HepG2 (cell line): ENCODE measurements around the gene RABGGTA. TPM values are rescaled to one million over a fixed set of nuclear protein-coding genes. Genes with fewer than 3 reads are reported as not detected.

ENCODE experiments used
- ATAC-seq: fragments of 200-7000 bp; cut with Tn5 transposase; 3 replicates; pipeline ENCODE4 v1.9.1; 2020; ENCODE audit warnings: mild to moderate bottlenecking, moderate library complexity
- Bru-seq: library from RNA; stranded (reverse); fragments of 400-500 nt; gene quantifications from one replicate; lab custom pipeline; 2021; lab: Mats Ljungman, UMichigan
- BruChase-seq, 2 experiments: library from RNA; stranded (reverse); fragments of 400-500 nt; gene quantifications; one replicate each; lab custom pipeline; 2021; lab: Mats Ljungman, UMichigan
- BruUV-seq: library from RNA; stranded (reverse); fragments of 400-500 nt; replicated peaks from 2 replicates; lab custom pipeline; 2021; lab: Mats Ljungman, UMichigan
- CTCF ChIA-PET: fragments of 300-600 bp; formaldehyde crosslinking; extraction: SDS; loops from one replicate; lab custom pipeline; 2021; ENCODE audit warnings: low total read pairs, inconsistent platforms, low intra/inter-chr PET ratio; lab: Yijun Ruan, JAX
- POLR2A ChIA-PET: fragments of 350-600 bp; sonication (Branson Sonifier 250); formaldehyde crosslinking; loops from one replicate; lab custom pipeline; 2020; ENCODE audit warnings: antibody characterized with exemption, inconsistent platforms; lab: Yijun Ruan, JAX
- DNase-seq: peaks from one replicate; pipeline ENCODE4 v3.0.0-alpha.2; 2015; ENCODE audit warnings: low spot score
- FAIRE-seq: peaks from 3 replicates; lab custom pipeline; 2011; peaks lifted over from hg19 to GRCh38; lab: Jason Lieb, UNC
- H2AFZ ChIP-seq: one replicate; pipeline ENCODE4 v1.6.1; 2011; ENCODE audit warnings: low read length, inconsistent platforms
- H3K27ac ChIP-seq: fragments of 300-600 bp; 3 replicates; pipeline ENCODE4 v1.8.0; 2011; ENCODE audit warnings: mixed run types, mild to moderate bottlenecking, mixed read lengths, low read length, inconsistent platforms; ENCODE audit not compliant: insufficient read depth; ENCODE audit errors: extremely low read length
- H3K27me3 ChIP-seq, 2 experiments: fragments of 200-600 bp in 1 of 2; 2 replicates in 1 of 2; 3 replicates in 1 of 2; pipeline versions ENCODE4 v1.6.0 to v1.8.0; 2011; ENCODE audit warnings: low read length in 2 of 2, mild to moderate bottlenecking in 2 of 2, moderate library complexity in 2 of 2, inconsistent platforms in 1 of 2; ENCODE audit not compliant: insufficient read depth in 2 of 2, control insufficient read depth in 1 of 2
- H3K36me3 ChIP-seq, 2 experiments: fragments of 200-600 bp in 1 of 2; replicated peaks in 1 of 2; 2 replicates in 1 of 2; 3 replicates in 1 of 2; pipeline versions ENCODE4 v1.5.1 to v1.8.0; 2011; ENCODE audit warnings: low read length in 2 of 2, inconsistent platforms in 1 of 2; ENCODE audit not compliant: insufficient read depth in 2 of 2, control insufficient read depth in 1 of 2
- H3K4me1 ChIP-seq: 2 replicates; pipeline ENCODE4 v1.5.1; 2012; ENCODE audit warnings: low read length, inconsistent platforms; ENCODE audit not compliant: insufficient read depth
- H3K4me2 ChIP-seq: 2 replicates; pipeline ENCODE4 v1.6.0; 2011; ENCODE audit warnings: low read depth, low read length, inconsistent platforms
- H3K4me3 ChIP-seq, 3 experiments: fragments of 200-600 bp in 1 of 3; sonication (generic), shearing (Covaris generic) in 1 of 3; replicated peaks in 1 of 3; 2 replicates each; pipeline ENCODE4 v1.5.1; 2011 to 2016; ENCODE audit warnings: low read length in 3 of 3, inconsistent platforms in 2 of 3, low read depth in 2 of 3, mild to moderate bottlenecking in 2 of 3, control low read depth in 1 of 3, mixed read lengths in 1 of 3; ENCODE audit not compliant: insufficient read depth in 1 of 3
- H3K79me2 ChIP-seq: one replicate; pipeline ENCODE4 v1.6.1; 2011; ENCODE audit warnings: low read length, inconsistent platforms; ENCODE audit not compliant: insufficient read depth
- H3K9ac ChIP-seq: 2 replicates; pipeline ENCODE4 v1.6.0; 2011; ENCODE audit warnings: mild to moderate bottlenecking, low read depth, low read length, inconsistent platforms; ENCODE audit not compliant: insufficient read depth
- H3K9me3 ChIP-seq: 2 replicates; pipeline ENCODE4 v1.5.1; 2012; ENCODE audit warnings: mild to moderate bottlenecking, low read length
- H4K20me1 ChIP-seq: 2 replicates; pipeline ENCODE4 v1.6.0; 2011; ENCODE audit warnings: inconsistent platforms, mild to moderate bottlenecking, low read length, moderate library complexity; ENCODE audit not compliant: insufficient read depth
- ADNP ChIP-seq: sonication (generic); formaldehyde crosslinking; IDR thresholded peaks from 2 replicates; pipeline ENCODE4 v1.4.0; 2020; ENCODE audit warnings: missing genetic modification reagents
- BORCS8-MEF2B ChIP-seq: sonication (generic); formaldehyde crosslinking; IDR thresholded peaks from 2 replicates; pipeline ENCODE4 v1.8.0; 2022; ENCODE audit warnings: mild to moderate bottlenecking, missing genetic modification reagents
- ESRRA ChIP-seq: sonication (generic); formaldehyde crosslinking; IDR thresholded peaks from 2 replicates; pipeline ENCODE4 v1.5.1; 2020; ENCODE audit warnings: mild to moderate bottlenecking, low read depth, missing genetic modification reagents
- HES4 ChIP-seq: sonication (generic); formaldehyde crosslinking; IDR thresholded peaks from 2 replicates; pipeline ENCODE4 v1.9.0; 2021; ENCODE audit warnings: mild to moderate bottlenecking, missing genetic modification reagents, borderline replicate concordance
- ISX ChIP-seq: sonication (generic); formaldehyde crosslinking; conservative IDR thresholded peaks from 2 replicates; pipeline ENCODE4 v1.5.0; 2020; ENCODE audit warnings: missing genetic modification reagents
- KLF11 ChIP-seq: IDR thresholded peaks from 2 replicates; pipeline ENCODE4 v1.6.1; 2016; ENCODE audit warnings: missing compliant biosample characterization
- NFE2 ChIP-seq: sonication (generic); formaldehyde crosslinking; IDR thresholded peaks from 2 replicates; pipeline ENCODE4 v1.4.0; 2020; ENCODE audit warnings: missing genetic modification reagents
- POLR2AphosphoS5 ChIP-seq: IDR thresholded peaks from 2 replicates; pipeline ENCODE4 v1.6.1; 2012; ENCODE audit warnings: low read depth, low read length
- ZNF160 ChIP-seq: sonication (generic); formaldehyde crosslinking; IDR thresholded peaks from 2 replicates; pipeline ENCODE4 v1.8.0; 2022; ENCODE audit warnings: mild to moderate bottlenecking, inconsistent platforms, missing genetic modification reagents
- ZNF205 ChIP-seq: IDR thresholded peaks from 2 replicates; pipeline ENCODE4 v1.6.1; 2018; ENCODE audit warnings: missing biosample characterization, missing genetic modification reagents
- ZNF3 ChIP-seq: IDR thresholded peaks from 2 replicates; pipeline ENCODE4 v1.7.0; 2017; ENCODE audit warnings: inconsistent platforms
- WGBS: methylation state at CpG from one replicate; pipeline ENCODE4 v1.1.6; 2017; ENCODE audit warnings: low lambda C conversion rate; 5-methylcytosine and 5-hydroxymethylcytosine counted together
- in situ Hi-C: cut with HindIII; loops from 2 replicates; pipeline ENCODE4 v1.10.0; 2017; ENCODE audit warnings: low pct_unique_long_range_greater_than_20kb; ENCODE audit not compliant: extremely low pct_ligation_motif_present
- intact Hi-C: fragments of 100-400 bp; cut with micrococcal nuclease; formaldehyde crosslinking; loops from one replicate; pipeline ENCODE4 v1.10.0; 2022; ENCODE audit not compliant: unreplicated experiment
- long read RNA-seq, 2 experiments: library from RNA in 1 of 2; library from polyadenylated mRNA in 1 of 2; stranded (forward) in 1 of 2; unstranded in 1 of 2; transcript quantifications; one replicate each; pipeline ENCODE4 v2.0.0, GENCODE V29; 2019 to 2022
- polyA minus RNA-seq, 3 experiments: library from RNA; depleted of rRNA, polyadenylated mRNA; stranded (reverse); fragments of >200 nt; gene quantifications; 2 replicates each; pipeline ENCODE4 v1.2.3, GENCODE V29; 2011; ENCODE audit warnings: low replicate concordance in 1 of 3
- polyA plus RNA-seq, 8 experiments: library from polyadenylated mRNA; depleted of rRNA in 3 of 8; stranded (reverse) in 7 of 8; unstranded in 1 of 8; fragments of >200 nt; fragmentation: Illumina TruSeq in 4 of 8; extraction: Trizol in 4 of 8; gene quantifications; 2 replicates each; pipeline versions ENCODE4 v1.2.1 to v1.2.3, GENCODE V29; 2011 to 2016; ENCODE audit warnings: low read depth in 4 of 8, missing spikeins in 1 of 8, mixed read lengths in 1 of 8; ENCODE audit not compliant: insufficient read depth in 1 of 8
- total RNA-seq, 5 experiments: library from RNA; depleted of rRNA; stranded (reverse); fragments of >200 nt; fragmentation: Illumina TruSeq; extraction: Trizol; gene quantifications; 2 replicates each; pipeline ENCODE4 v1.2.3, GENCODE V29; 2016; ENCODE audit warnings: low read depth in 1 of 5
- TF ChIP-seq, protein P1 (sequence below): sonication (generic); formaldehyde crosslinking; conservative IDR thresholded peaks from 2 replicates; pipeline ENCODE4 v1.8.0; 2022; ENCODE audit warnings: missing genetic modification reagents
- TF ChIP-seq, protein P2 (sequence below): sonication (generic); formaldehyde crosslinking; IDR thresholded peaks from 2 replicates; pipeline ENCODE4 v1.4.0; 2020; ENCODE audit warnings: missing genetic modification reagents, borderline replicate concordance

The RABGGTA gene
- total RNA-seq (2016; rRNA removed; fragmentation: Illumina TruSeq; extraction: Trizol) (31.2 and 57.9 TPM in 2 replicates), polyA plus RNA-seq (2011; rRNA removed) (90.8 and 111 TPM in 2 replicates), polyA minus RNA-seq (2011; rRNA and poly(A)+ RNA removed; ENCODE audit: low replicate concordance) (110 and 204 TPM in 2 replicates), Bru-seq, nascent RNA (percentile 76 among the genes with signal in this experiment), BruChase-seq, experiment 1, labeled RNA remaining after a 6-hour chase (percentile 86 among the genes with signal in this experiment), BruChase-seq, experiment 2, labeled RNA remaining after a 2-hour chase (percentile 79 among the genes with signal in this experiment)
- total RNA-seq (2016; cell fraction: cytosol; rRNA removed; fragmentation: Illumina TruSeq; extraction: Trizol; ENCODE audit: low read depth): 53.1 and 55.5 TPM in 2 replicates
- total RNA-seq (2016; cell fraction: insoluble cytoplasmic fraction; rRNA removed; fragmentation: Illumina TruSeq; extraction: Trizol): 28.7 and 55.2 TPM in 2 replicates
- total RNA-seq (2016; cell fraction: membrane; rRNA removed; fragmentation: Illumina TruSeq; extraction: Trizol): 39.6 and 50.8 TPM in 2 replicates
- total RNA-seq (2016; cell fraction: nucleus; rRNA removed; fragmentation: Illumina TruSeq; extraction: Trizol): 73.3 and 76.1 TPM in 2 replicates
- 39.6 and 61.4 TPM in 2 replicates for polyA plus RNA-seq (2011; cell fraction: cytosol; rRNA removed)
- polyA plus RNA-seq (2011; cell fraction: nucleus; rRNA removed): 727 and 889 TPM in 2 replicates
- polyA plus RNA-seq (2012): 57.8 and 65.9 TPM in 2 replicates
- 23.3 and 25.5 TPM in 2 replicates for polyA plus RNA-seq (2016; cell fraction: cytosol; fragmentation: Illumina TruSeq; extraction: Trizol; ENCODE audit: low read depth)
- polyA plus RNA-seq (2016; cell fraction: insoluble cytoplasmic fraction; fragmentation: Illumina TruSeq; extraction: Trizol; ENCODE audit: low read depth): 26.2 and 35.5 TPM in 2 replicates
- polyA plus RNA-seq (2016; cell fraction: membrane; fragmentation: Illumina TruSeq; extraction: Trizol; ENCODE audit: low read depth): 26.4 and 35.2 TPM in 2 replicates
- 187 and 194 TPM in 2 replicates for polyA plus RNA-seq (2016; cell fraction: nucleus; fragmentation: Illumina TruSeq; extraction: Trizol; ENCODE audit: insufficient read depth, low read depth)
- polyA minus RNA-seq (2011; cell fraction: cytosol; rRNA and poly(A)+ RNA removed): 28.8 and 31.7 TPM in 2 replicates
- 149 and 154 TPM in 2 replicates for polyA minus RNA-seq (2011; cell fraction: nucleus; rRNA and poly(A)+ RNA removed)
- long read RNA-seq, experiment 1, transcript RABGGTA-202 (16 exons, 2,265 nt): minor isoform, 21 of 89 reads
- long read RNA-seq, experiment 1, transcript RABGGTA-201 (17 exons, 2,088 nt): major isoform, 35 of 89 reads
- long read RNA-seq, experiment 1, partial matches to known transcripts: 8 of 89 reads
- long read RNA-seq, experiment 1, other reads (novel, unspliced or antisense): 23 of 89 reads
- long read RNA-seq, experiment 2, transcript RABGGTA-201 (17 exons, 2,088 nt): minor isoform, 14 of 125 reads
- long read RNA-seq, experiment 2, transcript RABGGTA-202 (16 exons, 2,265 nt): major isoform, 38 of 125 reads
- long read RNA-seq, experiment 2, partial matches to known transcripts: 32 of 125 reads
- long read RNA-seq, experiment 2, other reads (novel, unspliced or antisense): 39 of 125 reads

DNA sequence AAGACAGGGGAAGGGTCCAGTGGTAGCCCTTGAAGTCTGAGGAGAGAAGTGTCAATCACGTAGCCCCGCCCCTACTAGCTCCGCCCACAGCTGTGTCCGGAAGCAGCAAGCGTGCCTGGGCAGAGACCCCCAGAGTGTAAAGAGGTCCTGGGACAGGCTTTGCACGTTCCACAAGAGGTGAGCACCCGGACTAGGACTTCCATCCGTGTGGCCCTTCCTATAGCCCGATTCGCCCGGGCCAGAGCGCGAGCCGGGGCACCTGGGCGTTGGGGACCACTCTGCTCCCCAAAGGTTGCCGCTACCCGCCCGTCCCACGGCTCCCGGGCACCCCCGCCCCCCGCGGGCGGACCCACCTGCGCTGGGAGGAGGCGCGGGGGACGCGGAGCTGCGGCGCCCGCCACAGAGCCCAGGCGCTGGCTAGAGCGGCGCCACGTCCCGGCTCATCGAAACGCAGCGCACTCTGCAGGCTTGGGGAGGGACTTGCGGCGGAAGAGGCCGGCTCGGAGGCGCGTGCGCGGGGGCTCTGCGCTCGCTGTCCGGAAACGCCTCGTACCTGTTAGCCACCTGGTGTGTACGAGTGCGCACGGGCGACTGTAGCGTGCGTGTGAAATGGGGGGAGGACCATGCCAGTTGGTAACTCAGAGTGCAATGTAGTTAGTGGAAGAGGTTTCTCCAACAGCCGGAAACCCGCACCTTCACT is at the start of gene RABGGTA:
Gene RABGGTA (minus strand): TSS at position 464 of the 700 bp plus-strand sequence. CDS start 482 bp downstream, outside the sequence.
- DNase-seq (peak; percentile 96), ATAC-seq (peak; percentile 95), FAIRE-seq (peak; percentile 76)
- intact Hi-C loops: loop anchor here (1.0 to 2.0 kb wide), 4 partner anchors 19 to 54 kb away; partner anchors contain the start of gene MDP1
- BruUV-seq: no TSS peak
- in situ Hi-C loops: no loop called here
- H3K4me3 ChIP-seq: peak within 1 kb of the TSS; percentile 78 to 96 (median 78)
- no peaks in the 10 kb centered on the region; a peak in 1 of 5 replicates for H3K27me3 ChIP-seq
- peaks cover 22% of the 10 kb centered on the region for H3K4me1 ChIP-seq
- H3K36me3 ChIP-seq: peaks cover 16 to 26% of the 10 kb centered on the region in 2 experiments; a peak in 4 of 5 replicates
- H3K79me2 ChIP-seq: peaks cover 7% of the 10 kb centered on the region
- peak within 1 kb of the TSS; percentile 97 for H3K4me2 ChIP-seq
- no peaks in the 10 kb centered on the region for H4K20me1 ChIP-seq
- no peaks in the 10 kb centered on the region for H3K9me3 ChIP-seq
- CTCF ChIA-PET: interaction anchor here (0.6 to 2.8 kb wide), 4 partner anchors 26 to 76 kb away, joined by 3 to 33 read pairs (median 10); partner anchors contain the start of genes MDP1 and TINF2
- WGBS: 1% methylated on average over 61 of the region's 61 CpGs
- H2AFZ ChIP-seq: peak within 1 kb of the TSS; percentile 75
- peak within 1 kb of the TSS; percentile 98 for H3K9ac ChIP-seq
- H3K27ac ChIP-seq: peak within 1 kb of the TSS; percentile 92
- POLR2A ChIA-PET: interaction anchor here (0.6 to 16.5 kb wide), 55 partner anchors 9 to 1434 kb away, joined by 3 to 435 read pairs (median 7); partner anchors contain the start of genes AJUBA, BCL2L2, CARMIL3 and CBLN3
- TF ChIP-seq HES4 (CRISPR knock-in tag) (peak; percentile 88), ESRRA (CRISPR knock-in tag) (peak; percentile 95), ZNF205 (CRISPR knock-in tag) (peak; percentile 95), KLF11 (CRISPR knock-in tag) (peak; percentile 75; the same call in 1 of the 2 replicates), ISX (CRISPR knock-in tag) (peak; percentile 99), ZNF160 (CRISPR knock-in tag) (peak; percentile 99), NFE2 (CRISPR knock-in tag) (no peak), ADNP (CRISPR knock-in tag) (no peak; the same call in 1 of the 2 replicates), ZNF3 (CRISPR knock-in tag) (no peak; the same call in 1 of the 2 replicates), BORCS8-MEF2B (CRISPR knock-in tag) (peak; percentile 99), POLR2AphosphoS5 (peak; percentile 93)
- TF ChIP-seq, protein P1, sequence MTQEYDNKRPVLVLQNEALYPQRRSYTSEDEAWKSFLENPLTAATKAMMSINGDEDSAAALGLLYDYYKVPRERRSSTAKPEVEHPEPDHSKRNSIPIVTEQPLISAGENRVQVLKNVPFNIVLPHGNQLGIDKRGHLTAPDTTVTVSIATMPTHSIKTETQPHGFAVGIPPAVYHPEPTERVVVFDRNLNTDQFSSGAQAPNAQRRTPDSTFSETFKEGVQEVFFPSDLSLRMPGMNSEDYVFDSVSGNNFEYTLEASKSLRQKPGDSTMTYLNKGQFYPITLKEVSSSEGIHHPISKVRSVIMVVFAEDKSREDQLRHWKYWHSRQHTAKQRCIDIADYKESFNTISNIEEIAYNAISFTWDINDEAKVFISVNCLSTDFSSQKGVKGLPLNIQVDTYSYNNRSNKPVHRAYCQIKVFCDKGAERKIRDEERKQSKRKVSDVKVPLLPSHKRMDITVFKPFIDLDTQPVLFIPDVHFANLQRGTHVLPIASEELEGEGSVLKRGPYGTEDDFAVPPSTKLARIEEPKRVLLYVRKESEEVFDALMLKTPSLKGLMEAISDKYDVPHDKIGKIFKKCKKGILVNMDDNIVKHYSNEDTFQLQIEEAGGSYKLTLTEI (CRISPR knock-in tag): no peak
- TF ChIP-seq, protein P2, sequence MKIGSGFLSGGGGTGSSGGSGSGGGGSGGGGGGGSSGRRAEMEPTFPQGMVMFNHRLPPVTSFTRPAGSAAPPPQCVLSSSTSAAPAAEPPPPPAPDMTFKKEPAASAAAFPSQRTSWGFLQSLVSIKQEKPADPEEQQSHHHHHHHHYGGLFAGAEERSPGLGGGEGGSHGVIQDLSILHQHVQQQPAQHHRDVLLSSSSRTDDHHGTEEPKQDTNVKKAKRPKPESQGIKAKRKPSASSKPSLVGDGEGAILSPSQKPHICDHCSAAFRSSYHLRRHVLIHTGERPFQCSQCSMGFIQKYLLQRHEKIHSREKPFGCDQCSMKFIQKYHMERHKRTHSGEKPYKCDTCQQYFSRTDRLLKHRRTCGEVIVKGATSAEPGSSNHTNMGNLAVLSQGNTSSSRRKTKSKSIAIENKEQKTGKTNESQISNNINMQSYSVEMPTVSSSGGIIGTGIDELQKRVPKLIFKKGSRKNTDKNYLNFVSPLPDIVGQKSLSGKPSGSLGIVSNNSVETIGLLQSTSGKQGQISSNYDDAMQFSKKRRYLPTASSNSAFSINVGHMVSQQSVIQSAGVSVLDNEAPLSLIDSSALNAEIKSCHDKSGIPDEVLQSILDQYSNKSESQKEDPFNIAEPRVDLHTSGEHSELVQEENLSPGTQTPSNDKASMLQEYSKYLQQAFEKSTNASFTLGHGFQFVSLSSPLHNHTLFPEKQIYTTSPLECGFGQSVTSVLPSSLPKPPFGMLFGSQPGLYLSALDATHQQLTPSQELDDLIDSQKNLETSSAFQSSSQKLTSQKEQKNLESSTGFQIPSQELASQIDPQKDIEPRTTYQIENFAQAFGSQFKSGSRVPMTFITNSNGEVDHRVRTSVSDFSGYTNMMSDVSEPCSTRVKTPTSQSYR (CRISPR knock-in tag): peak; percentile 91
